ENCODE results near the gene CDYL2. TPM values are rescaled to one million over a fixed set of nuclear protein-coding genes. Genes with fewer than 3 reads are reported as not detected.

Gene CDYL2
- total RNA-seq, 2 experiments from 2014 or later, result 0.98 to 2.5 TPM

GRCh38 chr16:80602894-80603293, 201.5 kb downstream of the CDYL2 start:
- no peak overlapping the region for H2AFZ ChIP-seq (ENCODE audit: low read length)
- no peaks in the 10 kb centered on the region; the same call in 1 of the 2 replicates for H3K9me2 ChIP-seq (ENCODE audit: insufficient read depth, low read length)
- no peaks in the 10 kb centered on the region for H3K36me3 ChIP-seq (ENCODE audit: insufficient read depth, low read length)
- no peaks in the 10 kb centered on the region for H4K20me1 ChIP-seq (ENCODE audit: insufficient read depth, low read length)
- no peaks in the 10 kb centered on the region for H3K9me3 ChIP-seq (ENCODE audit: low read length)
- no TSS peak for BruUV-seq (replicated peaks)
- no peak overlapping the region for H3K4me2 ChIP-seq (ENCODE audit: low read length)
- intact Hi-C loops (cut with micrococcal nuclease; ENCODE audit: unreplicated experiment), result no loop called here
- H3K27ac ChIP-seq (ENCODE audit: low read depth, low read length, poor library complexity, severe bottlenecking), result no peak overlapping the region
- CTCF ChIA-PET (ENCODE audit: unreplicated experiment), result no interaction called here
- no peaks in the 10 kb centered on the region for H3K79me2 ChIP-seq (ENCODE audit: insufficient read depth, low read depth, low read length)
- POLR2A ChIA-PET, result no interaction called here
- DNase-seq (ENCODE audit: low spot score), result no peak
- H3K4me3 ChIP-seq (ENCODE audit: low read depth, low read length, poor library complexity, severe bottlenecking), result no peak overlapping the region
- TF ChIP-seq, protein P1, sequence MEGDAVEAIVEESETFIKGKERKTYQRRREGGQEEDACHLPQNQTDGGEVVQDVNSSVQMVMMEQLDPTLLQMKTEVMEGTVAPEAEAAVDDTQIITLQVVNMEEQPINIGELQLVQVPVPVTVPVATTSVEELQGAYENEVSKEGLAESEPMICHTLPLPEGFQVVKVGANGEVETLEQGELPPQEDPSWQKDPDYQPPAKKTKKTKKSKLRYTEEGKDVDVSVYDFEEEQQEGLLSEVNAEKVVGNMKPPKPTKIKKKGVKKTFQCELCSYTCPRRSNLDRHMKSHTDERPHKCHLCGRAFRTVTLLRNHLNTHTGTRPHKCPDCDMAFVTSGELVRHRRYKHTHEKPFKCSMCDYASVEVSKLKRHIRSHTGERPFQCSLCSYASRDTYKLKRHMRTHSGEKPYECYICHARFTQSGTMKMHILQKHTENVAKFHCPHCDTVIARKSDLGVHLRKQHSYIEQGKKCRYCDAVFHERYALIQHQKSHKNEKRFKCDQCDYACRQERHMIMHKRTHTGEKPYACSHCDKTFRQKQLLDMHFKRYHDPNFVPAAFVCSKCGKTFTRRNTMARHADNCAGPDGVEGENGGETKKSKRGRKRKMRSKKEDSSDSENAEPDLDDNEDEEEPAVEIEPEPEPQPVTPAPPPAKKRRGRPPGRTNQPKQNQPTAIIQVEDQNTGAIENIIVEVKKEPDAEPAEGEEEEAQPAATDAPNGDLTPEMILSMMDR (conservative IDR thresholded peaks at IDR 0.05; ENCODE audit: low read length), result no peak
- no peak for TF ChIP-seq EZH2phosphoT487 (IDR thresholded peaks at IDR 0.05; ENCODE audit: borderline replicate concordance, low read depth, low read length)
- no peaks in the 10 kb centered on the region for H3K4me1 ChIP-seq (ENCODE audit: insufficient read depth, low read length, poor library complexity, severe bottlenecking)

DNA sequence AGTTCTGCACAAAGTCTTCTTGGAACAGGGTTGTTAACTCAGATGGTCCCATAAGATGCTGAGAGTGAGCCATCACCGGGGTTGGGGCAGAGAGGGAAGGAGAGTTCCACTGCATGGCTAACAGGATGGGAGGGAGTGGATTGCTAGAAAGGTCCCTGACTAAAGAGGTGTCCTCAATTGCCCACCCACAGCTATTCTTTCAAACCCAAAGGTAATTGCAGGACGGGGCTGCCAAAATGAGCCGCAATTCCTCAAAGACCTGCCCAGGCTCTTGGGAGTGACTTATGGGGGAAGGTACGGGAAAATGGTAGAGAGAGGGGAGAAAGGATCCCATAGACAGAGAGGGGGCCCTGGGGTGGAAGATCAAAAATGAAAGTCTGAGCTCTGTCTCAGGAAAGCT, 203.2 kb downstream of the CDYL2 start:
- no peaks in the 10 kb centered on the region for H3K36me3 ChIP-seq (ENCODE audit: insufficient read depth, low read length)
- intact Hi-C loops (cut with micrococcal nuclease; ENCODE audit: unreplicated experiment), result no loop called here
- no peak overlapping the region for H3K27ac ChIP-seq (ENCODE audit: low read depth, low read length, poor library complexity, severe bottlenecking)
- no peaks in the 10 kb centered on the region for H3K9me3 ChIP-seq (ENCODE audit: low read length)
- H3K4me1 ChIP-seq (ENCODE audit: insufficient read depth, low read length, poor library complexity, severe bottlenecking), result no peaks in the 10 kb centered on the region
- no peak overlapping the region for H2AFZ ChIP-seq (ENCODE audit: low read length)
- POLR2A ChIA-PET, result no interaction called here
- TF ChIP-seq EZH2phosphoT487 (IDR thresholded peaks at IDR 0.05; ENCODE audit: borderline replicate concordance, low read depth, low read length), result no peak
- TF ChIP-seq, protein P1 (conservative IDR thresholded peaks at IDR 0.05; ENCODE audit: low read length), result no peak
- H3K4me3 ChIP-seq (ENCODE audit: low read depth, low read length, poor library complexity, severe bottlenecking), result no peak overlapping the region
- BruUV-seq (replicated peaks), result no TSS peak
- H3K79me2 ChIP-seq (ENCODE audit: insufficient read depth, low read depth, low read length), result no peaks in the 10 kb centered on the region
- no peaks in the 10 kb centered on the region for H4K20me1 ChIP-seq (ENCODE audit: insufficient read depth, low read length)
- no peak overlapping the region for H3K4me2 ChIP-seq (ENCODE audit: low read length)
- no peak for DNase-seq (ENCODE audit: low spot score)
- H3K9me2 ChIP-seq (ENCODE audit: insufficient read depth, low read length), result no peaks in the 10 kb centered on the region; the same call in 1 of the 2 replicates
- CTCF ChIA-PET (ENCODE audit: unreplicated experiment), result no interaction called here

GRCh38 chr16:80599466-80599865, 204.9 kb downstream of the CDYL2 start:
- Histone ChIP-seq H3K4me2 (ENCODE audit: low read length) (no peak overlapping the region), H3K9me2 (ENCODE audit: insufficient read depth, low read length) (no peaks in the 10 kb centered on the region; the same call in 1 of the 2 replicates), H3K4me3 (ENCODE audit: low read depth, low read length, poor library complexity, severe bottlenecking) (no peak overlapping the region), H3K79me2 (ENCODE audit: insufficient read depth, low read depth, low read length) (no peaks in the 10 kb centered on the region), H3K27ac (ENCODE audit: low read depth, low read length, poor library complexity, severe bottlenecking) (no peak overlapping the region), H3K36me3 (ENCODE audit: insufficient read depth, low read length) (no peaks in the 10 kb centered on the region), H4K20me1 (ENCODE audit: insufficient read depth, low read length) (no peaks in the 10 kb centered on the region), H2AFZ (ENCODE audit: low read length) (no peak overlapping the region), H3K4me1 (ENCODE audit: insufficient read depth, low read length, poor library complexity, severe bottlenecking) (no peaks in the 10 kb centered on the region), H3K9me3 (ENCODE audit: low read length) (no peaks in the 10 kb centered on the region)
- intact Hi-C loops (cut with micrococcal nuclease; ENCODE audit: unreplicated experiment), result no loop called here
- TF ChIP-seq, protein P1 (conservative IDR thresholded peaks at IDR 0.05; ENCODE audit: low read length), result no peak
- no peak for TF ChIP-seq EZH2phosphoT487 (IDR thresholded peaks at IDR 0.05; ENCODE audit: borderline replicate concordance, low read depth, low read length)
- DNase-seq (ENCODE audit: low spot score), result no peak
- ChIA-PET POLR2A (no interaction called here), CTCF (ENCODE audit: unreplicated experiment) (no interaction called here)
- no TSS peak for BruUV-seq (replicated peaks)
